ENCODE results near the gene TOX2.
A peak's percentile ranks its signal among the peaks of the same experiment; 100 is the strongest.

TOX2 gene

DNA sequence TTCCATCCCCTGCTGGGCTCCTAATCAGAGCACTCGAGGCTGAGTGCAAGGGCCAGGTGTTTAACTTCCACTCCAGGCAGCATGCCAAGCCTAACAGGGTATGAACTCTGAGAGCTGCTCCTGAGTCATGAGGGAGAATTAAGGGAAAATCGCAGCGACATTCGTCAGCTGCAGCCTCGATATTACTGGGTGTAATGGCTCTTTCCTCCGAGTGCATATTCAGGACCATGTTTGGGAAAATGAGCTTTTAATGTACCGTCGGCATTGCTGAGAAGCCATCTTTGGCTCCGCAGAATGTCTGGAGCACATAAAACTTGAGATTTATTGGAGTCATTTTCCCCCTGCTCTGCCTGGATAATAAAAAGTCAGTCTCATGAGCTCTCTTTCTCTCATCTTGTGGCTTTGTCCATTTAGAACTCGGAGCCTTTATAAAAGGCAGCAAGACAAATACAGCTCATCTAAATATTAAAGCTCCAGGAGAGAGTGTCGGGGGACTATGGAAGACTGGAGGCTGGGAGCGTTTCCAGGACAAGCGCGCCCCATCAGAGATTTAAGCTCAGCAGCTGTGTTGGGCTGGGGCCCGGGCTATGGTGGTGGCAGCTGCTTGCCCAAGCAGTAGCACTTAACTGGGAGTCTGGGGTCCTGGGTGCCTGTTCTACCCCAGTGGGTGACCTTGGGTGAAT lies 103.7 kb downstream of the TOX2 start:
- no peak for DNase-seq (ENCODE audit: low read depth)

DNA sequence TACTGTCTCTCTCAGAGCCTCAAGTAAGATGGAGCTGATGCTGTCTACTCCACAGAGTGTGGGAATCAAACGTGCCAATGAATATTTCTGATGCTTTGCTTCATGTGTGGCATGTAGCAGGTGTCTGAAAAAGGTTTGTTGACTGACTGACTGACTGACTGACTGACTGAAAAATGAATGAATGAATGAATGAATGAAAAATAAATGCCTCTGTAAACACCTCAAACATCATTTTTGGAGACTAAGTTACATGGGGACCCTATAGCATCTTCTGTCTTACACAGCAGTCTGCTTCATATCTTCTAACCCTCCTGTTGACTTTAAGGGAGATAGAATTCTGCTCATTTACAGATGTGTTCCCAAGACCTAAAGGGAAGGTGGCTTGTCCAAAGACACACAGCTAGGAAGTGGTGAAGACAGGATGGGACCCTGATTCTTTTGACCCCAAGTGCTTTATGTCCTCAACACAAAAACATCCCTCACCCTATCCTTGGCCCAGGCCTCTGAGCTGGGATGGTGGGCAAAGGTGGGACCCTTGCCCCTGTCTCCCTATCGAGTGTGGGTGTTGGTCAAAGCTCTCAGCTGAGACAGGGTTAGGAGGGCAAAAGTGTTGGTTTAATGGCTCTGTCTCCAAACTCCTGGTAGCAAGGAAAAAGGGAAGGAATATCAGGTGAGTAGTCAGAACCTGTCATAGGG lies 104.4 kb downstream of the TOX2 start:
- DNase-seq (ENCODE audit: low read depth), result no peak

- DNase-seq (ENCODE audit: low read depth), result peak; percentile 13
Observed at GRCh38 chr20:44019638-44020335, 105.1 kb downstream of the TOX2 start.

- no peak for DNase-seq (ENCODE audit: low read depth)
Observed at GRCh38 chr20:44020406-44021148, 105.9 kb downstream of the TOX2 start.

DNA sequence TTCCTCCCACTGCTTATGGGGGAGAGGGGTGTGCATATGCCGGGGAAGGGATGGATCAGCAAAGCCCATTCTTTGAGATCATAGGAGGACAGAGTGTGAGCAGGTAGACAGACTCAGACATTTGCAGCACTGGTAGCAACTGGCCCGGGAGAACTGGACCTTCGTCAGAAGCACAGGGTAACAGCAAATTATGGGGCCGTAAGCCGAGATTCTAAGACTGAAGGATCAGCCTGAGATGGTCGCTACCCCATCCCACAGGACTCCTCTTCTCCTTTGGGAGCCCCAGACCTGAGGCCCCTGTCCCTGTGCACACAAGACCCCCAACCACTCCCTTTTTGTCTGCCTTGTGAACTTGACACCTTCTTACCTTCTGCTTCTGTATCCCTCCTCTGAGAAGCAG lies 106.5 kb downstream of the TOX2 start:
- DNase-seq (ENCODE audit: low read depth), result no peak

DNA sequence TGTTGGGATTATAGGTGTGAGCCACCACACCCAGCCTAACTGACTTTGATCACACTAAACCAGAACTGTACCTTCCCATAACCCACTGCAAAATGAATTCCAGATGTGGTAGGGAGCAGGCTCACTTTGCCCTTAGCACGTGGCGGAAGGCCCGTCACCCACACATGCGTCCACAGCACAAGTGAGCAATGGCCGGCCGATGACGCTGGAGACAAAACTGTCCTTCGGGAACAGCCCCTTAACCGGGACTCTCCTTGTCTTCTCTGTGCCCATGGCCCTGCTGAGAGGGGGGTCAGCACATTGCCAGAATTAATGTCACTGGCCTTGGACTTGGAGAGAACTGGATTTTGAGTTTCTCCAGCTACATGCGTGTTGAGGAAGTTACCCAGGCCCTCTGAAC lies 107.2 kb downstream of the TOX2 start:
- DNase-seq (ENCODE audit: low read depth), result no peak

DNA sequence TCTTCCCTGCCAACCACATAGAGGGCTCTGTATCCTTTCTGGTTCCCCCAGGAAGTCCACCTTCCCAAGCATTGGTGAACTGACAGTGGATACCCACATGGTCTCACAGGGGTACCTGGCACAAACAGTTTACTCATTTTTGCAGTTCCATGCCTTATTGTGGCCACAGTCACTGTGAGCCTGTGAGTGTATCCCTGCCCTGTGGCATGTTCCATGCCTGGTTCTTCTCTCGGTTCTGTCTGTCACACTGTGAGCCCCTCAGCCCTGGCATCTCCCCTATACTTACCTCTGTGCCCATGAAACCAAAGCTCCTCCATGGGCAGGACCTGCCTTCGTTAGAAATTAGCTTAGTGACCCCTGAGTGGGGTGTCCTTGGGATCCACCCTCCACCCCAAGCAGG lies 107.8 kb downstream of the TOX2 start:
- DNase-seq (ENCODE audit: low read depth), result no peak

DNA sequence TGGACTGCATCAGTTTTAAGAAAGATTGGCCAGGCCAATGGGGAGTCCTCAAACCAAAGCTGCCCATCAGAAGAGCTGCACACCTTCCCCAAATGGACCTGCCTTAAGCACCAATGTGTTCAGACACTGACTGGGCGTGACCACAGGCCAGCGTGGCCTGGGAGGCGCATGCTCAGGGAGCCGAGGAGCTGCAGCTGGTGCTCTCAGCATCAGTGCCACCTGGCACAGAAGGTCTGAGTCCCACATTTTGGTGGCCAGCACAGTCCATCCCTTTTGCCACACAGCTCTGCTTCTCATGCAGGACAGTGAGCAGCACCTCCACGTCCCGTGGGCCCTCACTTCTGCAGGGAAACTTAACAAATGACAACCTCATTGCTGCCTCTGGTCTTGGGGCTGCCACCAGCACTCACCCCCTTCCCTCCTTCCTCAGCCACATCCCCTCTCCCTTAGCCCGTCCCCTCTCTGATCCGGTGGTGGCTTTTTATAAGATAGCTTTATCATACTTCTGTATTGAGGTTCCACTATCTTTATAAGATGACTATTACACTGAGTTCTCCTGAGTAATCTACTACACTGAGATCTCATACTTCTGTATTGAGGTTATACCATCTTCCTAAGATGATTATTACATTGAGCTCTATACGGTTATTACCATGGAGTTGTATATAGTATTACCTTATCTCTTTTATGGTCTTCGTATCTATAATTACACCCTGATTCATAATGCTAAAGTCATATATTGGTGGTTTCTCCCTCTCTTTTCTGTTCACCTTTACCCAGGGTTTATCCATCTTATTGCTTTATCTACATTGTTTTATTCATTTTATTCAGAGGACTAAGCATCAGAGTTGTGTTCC lies 109.1 kb downstream of the TOX2 start:
- DNase-seq (ENCODE audit: low read depth), result no peak

DNA sequence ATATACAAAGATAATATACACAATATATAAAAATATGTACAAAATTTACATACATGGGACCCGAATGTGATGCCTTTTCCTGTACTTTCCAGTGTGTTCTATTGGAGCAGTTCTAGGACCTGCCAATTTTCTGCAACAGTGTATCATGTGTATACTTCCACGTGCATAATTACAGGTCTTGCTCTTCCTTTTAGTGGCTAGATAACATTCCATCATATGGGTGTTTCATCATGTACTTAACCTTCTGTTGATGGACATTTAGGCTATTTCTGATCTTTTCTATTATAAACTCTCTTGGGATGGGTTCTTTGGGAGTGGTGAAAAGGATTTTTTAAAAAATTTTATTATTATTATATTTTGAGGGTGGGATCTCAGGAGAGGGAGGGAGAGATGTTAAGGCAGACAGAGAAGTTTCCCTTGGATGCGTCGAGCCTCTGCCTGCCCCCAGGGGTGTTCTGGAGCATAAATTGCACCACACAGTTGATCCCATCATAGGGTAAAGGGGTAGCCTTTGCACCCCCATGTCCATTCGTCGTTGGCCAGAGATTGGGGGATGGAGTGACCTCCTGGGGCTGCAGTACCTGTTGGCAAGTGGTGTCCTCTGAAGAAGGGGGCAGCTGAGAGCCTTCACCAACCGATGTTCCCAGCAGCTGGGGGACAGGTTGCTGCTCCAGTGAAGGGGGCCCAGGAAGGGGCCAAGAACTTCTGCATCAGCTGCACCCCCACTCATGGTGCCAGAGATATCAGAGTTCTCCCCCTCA lies 110.3 kb downstream of the TOX2 start:
- DNase-seq (ENCODE audit: low read depth), result no peak

DNA sequence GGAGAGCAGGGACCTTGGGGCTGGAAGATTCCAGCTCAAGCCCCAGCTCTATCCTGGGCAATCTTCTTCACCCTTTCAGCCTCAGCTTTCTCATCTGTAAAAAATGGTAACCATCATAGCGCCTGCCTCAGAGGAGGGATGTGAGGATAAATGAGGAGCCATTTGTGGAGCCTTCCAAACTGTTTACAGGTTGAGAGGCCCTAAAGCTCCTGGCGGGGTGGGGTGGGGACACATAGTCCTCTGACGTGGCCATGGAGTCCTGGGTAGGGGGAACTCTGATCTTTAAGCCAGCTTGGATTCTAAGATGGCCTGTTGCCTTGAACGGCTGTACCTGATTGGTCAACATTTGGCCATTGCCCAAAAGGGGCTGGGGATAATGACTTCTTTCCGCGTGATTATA lies 111.1 kb downstream of the TOX2 start:
- DNase-seq (ENCODE audit: low read depth), result no peak

DNA sequence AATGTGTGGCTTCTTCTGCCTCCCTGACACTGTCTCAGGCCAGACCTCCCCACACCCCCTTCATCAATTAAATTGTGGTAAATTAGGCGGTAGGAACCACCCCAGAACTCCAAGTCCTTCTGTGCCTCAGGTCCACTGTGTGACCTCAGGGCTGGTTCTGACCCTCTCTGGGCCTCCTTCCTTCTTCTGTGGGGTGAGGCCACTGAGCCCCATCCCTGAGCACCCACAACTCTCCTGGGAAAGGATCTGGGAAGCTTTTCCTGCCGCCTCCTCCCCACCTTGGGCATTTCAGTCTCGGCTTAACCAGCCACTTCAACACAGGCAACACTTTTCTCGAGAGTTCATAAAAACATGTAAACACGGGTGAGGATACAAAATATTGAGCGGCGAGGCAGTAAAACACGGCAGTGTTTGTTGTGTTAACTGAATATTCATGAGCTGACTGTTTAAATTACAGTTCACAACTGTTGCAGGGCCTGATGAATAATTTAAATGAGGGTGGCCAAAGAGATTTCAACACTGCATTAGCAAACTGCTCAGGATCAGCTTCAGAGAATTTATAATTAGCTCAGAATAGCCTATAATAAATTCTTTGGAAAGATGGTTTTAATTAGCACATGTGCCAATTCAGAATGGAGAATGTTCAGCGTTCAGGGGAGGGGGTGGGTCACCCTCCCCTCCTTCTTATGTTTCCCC lies 112.1 kb downstream of the TOX2 start:
- DNase-seq (ENCODE audit: low read depth), result peak; percentile 81

- peak; percentile 60 for DNase-seq (ENCODE audit: low read depth)
Observed at GRCh38 chr20:44027343-44028002, 112.8 kb downstream of the TOX2 start.

DNA sequence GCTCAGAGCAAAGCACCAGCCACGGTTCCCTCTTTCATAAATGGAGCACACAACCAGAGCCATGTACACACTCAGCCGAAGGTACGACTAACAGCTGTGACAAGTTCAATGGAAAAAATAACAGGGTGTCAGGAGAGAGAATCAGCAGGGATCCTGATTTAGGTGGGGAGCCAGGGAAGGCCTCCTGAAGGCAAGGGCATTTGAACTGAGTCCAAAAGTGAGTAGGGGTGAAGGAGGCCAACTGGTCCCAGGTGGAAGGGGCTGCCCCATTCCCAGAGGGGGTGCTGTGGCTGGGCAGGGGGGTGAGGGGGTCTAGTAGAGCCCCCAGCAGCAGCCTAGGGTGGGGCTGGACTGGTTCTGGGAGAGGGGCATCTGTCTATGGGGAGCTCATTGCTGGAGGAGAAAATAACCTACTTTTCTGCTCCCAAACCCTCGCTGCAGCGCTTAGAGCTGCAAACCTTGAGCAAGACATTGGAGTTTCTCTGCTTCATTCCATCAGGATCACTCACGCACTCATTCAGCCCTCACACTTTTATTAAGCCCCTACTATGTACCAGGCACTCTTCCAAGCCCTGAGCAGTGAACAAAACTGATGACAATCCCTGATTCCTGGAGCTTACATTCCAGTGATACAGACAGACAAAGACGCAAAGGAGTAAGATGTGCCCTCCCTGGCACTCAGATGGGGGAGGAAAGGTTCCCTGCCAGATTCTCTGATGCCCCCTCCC lies 113.5 kb downstream of the TOX2 start:
- peak; percentile 14 for DNase-seq (ENCODE audit: low read depth)

GRCh38 chr20:44028868-44029847 lies 114.5 kb downstream of the TOX2 start:
- DNase-seq (ENCODE audit: low read depth), result no peak

GRCh38 chr20:44029848-44030230 lies 115.2 kb downstream of the TOX2 start:
- no peak for DNase-seq (ENCODE audit: low read depth)

GRCh38 chr20:44030394-44030793 lies 115.7 kb downstream of the TOX2 start:
- no peak for DNase-seq (ENCODE audit: low read depth)

GRCh38 chr20:44031001-44031574 lies 116.4 kb downstream of the TOX2 start:
- DNase-seq (ENCODE audit: low read depth), result no peak

Data from fibroblast of gingiva (primary cell).